GM19438 (cell line): ENCODE results near the gene PGGHG.

Experiments
- ATAC-seq: cut with Tn5 transposase; IDR thresholded peaks from one replicate; pipeline ENCODE4 v1.9.1; 2021; ENCODE audit warnings: low read depth; ENCODE audit not compliant: unreplicated experiment

The PGGHG gene

GRCh38 chr11:268716-269145 is 20.2 kb upstream of the PGGHG start:
- peak; percentile 48 for ATAC-seq

- ATAC-seq: peak; percentile 60
These were observed 19.6 kb upstream of the PGGHG start for GRCh38 chr11:269146-269890.

GRCh38 chr11:270451-271318 is 18.2 kb upstream of the PGGHG start:
- no peak for ATAC-seq

GRCh38 chr11:271319-271715 is 17.6 kb upstream of the PGGHG start:
- ATAC-seq: no peak

GRCh38 chr11:272195-272930 is 16.6 kb upstream of the PGGHG start:
- ATAC-seq: no peak

GRCh38 chr11:272931-273198 is 16.1 kb upstream of the PGGHG start:
- ATAC-seq: no peak

GRCh38 chr11:276219-276618 is 12.7 kb upstream of the PGGHG start:
- ATAC-seq: no peak

- ATAC-seq: no peak
These were observed 10.7 kb upstream of the PGGHG start, which contains the start of gene NLRP6 for GRCh38 chr11:278001-278951. NLRP6 (plus strand) TSS chr11:278407; CDS start chr11:278570, 163 bp downstream.

GRCh38 chr11:279040-279965 is 9.6 kb upstream of the PGGHG start:
- no peak for ATAC-seq

- ATAC-seq: no peak
These were observed 8.8 kb upstream of the PGGHG start for GRCh38 chr11:279966-280705.

GRCh38 chr11:280706-281485 is 8.0 kb upstream of the PGGHG start:
- ATAC-seq: no peak

- no peak for ATAC-seq
These were observed 7.3 kb upstream of the PGGHG start for GRCh38 chr11:281486-282161.

GRCh38 chr11:282171-282570 is 6.8 kb upstream of the PGGHG start:
- ATAC-seq: no peak

- ATAC-seq: no peak
These were observed 6.1 kb upstream of the PGGHG start for GRCh38 chr11:282630-283360.

GRCh38 chr11:283405-284104 is 5.4 kb upstream of the PGGHG start:
- ATAC-seq: no peak
